DOHH2 (cell line): Measurements from ENCODE around the gene SLC6A11.

Source experiments
- EZH2phosphoT487 ChIP-seq: fragments of 200-600 bp; sonication (generic); IDR thresholded peaks from 2 replicates; pipeline ENCODE4 v1.6.1; 2017; ENCODE audit warnings: borderline replicate concordance, mild to moderate bottlenecking, antibody characterized with exemption, low read length, moderate library complexity, mixed read lengths
- TF ChIP-seq, protein P1 (sequence below): fragments of 200-600 bp; sonication (generic); IDR thresholded peaks from one replicate; pipeline ENCODE4 v1.5.1; 2014; ENCODE audit warnings: antibody characterized with exemption, mild to moderate bottlenecking, low read depth, low read length; ENCODE audit not compliant: poor library complexity, severe bottlenecking

DNA sequence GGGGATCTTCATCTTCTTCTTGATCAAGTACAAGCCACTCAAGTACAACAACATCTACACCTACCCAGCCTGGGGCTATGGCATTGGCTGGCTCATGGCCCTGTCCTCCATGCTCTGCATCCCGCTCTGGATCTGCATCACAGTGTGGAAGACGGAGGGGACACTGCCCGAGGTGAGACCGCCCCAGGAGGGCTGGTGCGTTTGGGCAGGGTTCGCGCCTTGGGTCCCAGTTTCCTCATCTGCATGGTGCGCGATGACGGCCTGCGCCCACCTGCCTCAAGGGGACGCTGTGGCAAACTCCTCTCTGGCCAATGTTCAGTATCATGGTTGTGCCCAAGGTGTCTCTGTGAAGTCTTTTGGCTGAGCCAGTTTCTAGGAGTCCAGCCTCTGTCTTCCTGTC lies 119.0 kb downstream of the SLC6A11 start:
- TF ChIP-seq, protein P1, sequence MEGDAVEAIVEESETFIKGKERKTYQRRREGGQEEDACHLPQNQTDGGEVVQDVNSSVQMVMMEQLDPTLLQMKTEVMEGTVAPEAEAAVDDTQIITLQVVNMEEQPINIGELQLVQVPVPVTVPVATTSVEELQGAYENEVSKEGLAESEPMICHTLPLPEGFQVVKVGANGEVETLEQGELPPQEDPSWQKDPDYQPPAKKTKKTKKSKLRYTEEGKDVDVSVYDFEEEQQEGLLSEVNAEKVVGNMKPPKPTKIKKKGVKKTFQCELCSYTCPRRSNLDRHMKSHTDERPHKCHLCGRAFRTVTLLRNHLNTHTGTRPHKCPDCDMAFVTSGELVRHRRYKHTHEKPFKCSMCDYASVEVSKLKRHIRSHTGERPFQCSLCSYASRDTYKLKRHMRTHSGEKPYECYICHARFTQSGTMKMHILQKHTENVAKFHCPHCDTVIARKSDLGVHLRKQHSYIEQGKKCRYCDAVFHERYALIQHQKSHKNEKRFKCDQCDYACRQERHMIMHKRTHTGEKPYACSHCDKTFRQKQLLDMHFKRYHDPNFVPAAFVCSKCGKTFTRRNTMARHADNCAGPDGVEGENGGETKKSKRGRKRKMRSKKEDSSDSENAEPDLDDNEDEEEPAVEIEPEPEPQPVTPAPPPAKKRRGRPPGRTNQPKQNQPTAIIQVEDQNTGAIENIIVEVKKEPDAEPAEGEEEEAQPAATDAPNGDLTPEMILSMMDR: no peak
- no peak for TF ChIP-seq EZH2phosphoT487
